HG03095 (cell line): ENCODE measurements around the gene ANAPC15.

Source experiments
- ATAC-seq: cut with Tn5 transposase; IDR thresholded peaks from one replicate; pipeline ENCODE4 v1.9.1; 2021; ENCODE audit warnings: moderate library complexity; ENCODE audit not compliant: unreplicated experiment

ANAPC15 gene

GRCh38 chr11:72088076-72088808 lies 24.3 kb downstream of the ANAPC15 start:
- no peak for ATAC-seq

GRCh38 chr11:72085621-72086351 lies 26.7 kb downstream of the ANAPC15 start:
- ATAC-seq, result no peak

DNA sequence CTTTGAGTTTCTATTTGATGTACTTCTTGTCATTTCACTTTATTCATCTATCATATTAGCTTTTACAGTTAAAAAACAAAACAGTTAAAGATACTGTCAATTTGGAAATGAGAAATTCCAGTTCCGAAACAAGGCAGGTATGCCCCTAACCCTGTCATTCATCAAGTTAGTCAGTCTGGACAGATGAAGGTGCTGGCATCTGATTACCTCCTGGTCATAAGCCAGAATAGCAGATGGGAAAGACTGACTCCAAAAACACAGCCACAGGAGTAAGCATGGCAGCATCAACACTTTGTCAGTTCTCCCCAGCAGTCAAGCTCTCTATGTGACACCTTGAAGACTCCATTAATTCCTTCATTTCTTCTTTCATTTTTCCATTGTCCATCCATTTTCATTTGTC lies 27.5 kb downstream of the ANAPC15 start:
- ATAC-seq, result no peak

DNA sequence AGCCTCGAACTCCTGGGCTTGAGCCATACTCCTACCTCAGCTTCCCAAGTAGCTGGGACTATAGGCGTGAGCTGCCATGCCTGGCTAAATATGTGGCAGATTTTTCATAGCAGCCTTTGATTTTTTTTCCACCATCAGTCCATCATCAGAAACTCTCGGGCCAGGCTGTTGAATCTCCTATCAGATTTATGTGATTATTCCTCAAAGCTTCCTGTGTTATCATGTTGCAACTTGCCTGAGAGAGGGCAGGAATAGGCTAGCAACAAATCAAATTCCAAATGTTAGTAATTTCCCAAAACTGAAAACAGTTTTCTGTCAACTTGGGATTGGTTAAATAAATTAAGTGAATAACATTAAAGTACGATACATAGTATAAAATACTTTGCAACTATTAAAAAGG lies 28.4 kb downstream of the ANAPC15 start:
- ATAC-seq, result no peak

- no peak for ATAC-seq
Observed at GRCh38 chr11:72083414-72083813, 29.1 kb downstream of the ANAPC15 start.

DNA sequence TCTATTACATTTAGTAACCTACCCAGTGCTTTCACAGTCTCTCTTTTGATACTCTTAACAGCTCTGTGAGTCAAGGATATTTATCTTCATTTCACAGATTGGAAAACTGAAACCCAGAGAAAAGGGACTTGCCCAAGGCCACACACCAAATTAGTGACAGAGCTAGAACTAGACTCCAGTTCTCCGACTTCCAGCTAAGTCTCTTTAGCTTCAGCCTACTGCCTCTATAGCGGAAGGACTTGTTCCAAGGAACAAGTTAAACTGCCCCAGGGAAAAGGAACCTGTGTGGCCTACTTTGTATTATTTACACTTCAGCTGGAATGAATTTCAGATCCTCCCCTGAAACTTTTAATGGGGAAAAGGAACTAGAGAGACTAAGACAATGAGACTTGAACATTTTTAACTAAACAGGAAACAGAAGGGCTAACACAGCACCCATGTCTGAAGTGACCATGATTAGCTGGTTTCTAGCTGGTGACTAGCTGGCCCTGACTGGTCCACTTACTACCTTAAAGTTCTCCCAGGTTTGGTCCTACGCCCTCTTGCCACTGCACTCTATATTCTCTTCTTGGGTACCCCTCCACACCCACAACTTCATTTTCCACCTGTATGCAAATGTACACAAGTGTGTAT lies 30.6 kb downstream of the ANAPC15 start:
- ATAC-seq, result no peak

- ATAC-seq, result no peak
Observed at GRCh38 chr11:72081184-72081644, 31.3 kb downstream of the ANAPC15 start.

DNA sequence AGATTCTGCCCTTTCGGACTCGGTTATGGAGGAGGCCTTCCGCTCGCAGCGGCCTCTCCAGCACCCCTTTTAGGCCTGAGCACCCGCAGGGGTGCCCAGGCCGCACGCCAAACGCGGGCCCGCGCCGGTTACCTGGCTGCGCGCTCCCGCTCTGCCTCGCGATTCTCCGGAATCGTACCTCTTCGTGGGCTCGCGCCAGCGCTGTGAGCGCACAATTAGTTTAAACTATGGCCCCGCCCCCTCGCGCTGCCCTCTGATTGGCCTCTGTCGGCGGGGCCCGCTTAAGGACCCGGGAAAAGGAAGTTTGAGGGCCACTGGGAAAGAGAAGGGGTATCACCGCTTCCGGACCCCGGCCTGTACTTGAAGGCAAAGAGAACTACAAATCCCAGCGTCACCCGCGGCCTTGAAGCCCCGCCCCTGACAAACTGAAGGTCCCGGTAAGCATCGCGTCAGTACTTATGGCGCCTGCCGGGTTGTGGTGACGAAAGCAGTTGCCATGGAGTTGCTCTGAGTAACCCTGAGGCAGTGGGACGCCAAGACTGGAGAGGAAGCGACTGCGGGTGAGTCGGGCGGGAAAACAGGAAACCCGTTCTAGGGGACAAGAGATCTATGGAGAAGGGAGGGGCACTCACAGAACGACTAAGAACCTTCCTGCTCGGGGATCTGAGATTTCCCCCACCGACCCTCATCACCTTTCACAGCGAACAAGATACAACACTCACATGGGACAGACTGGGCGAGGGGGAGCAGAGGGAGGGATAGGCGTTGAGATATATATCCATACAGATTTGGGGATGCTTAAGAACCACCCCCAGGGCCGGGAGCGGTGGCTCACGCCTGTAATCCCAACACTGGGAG lies 31.9 kb downstream of the ANAPC15 start, which contains the start of the genes LRRC51 and NUMA1:
TSS of gene LRRC51 (plus strand) at position 525 of the 858 bp plus-strand sequence. CDS start 8,234 bp downstream, outside the sequence.
TSS of gene NUMA1 (minus strand) at position 217 of the 858 bp plus-strand sequence. CDS start 44,599 bp downstream, outside the sequence.
- peak; percentile 92 for ATAC-seq

DNA sequence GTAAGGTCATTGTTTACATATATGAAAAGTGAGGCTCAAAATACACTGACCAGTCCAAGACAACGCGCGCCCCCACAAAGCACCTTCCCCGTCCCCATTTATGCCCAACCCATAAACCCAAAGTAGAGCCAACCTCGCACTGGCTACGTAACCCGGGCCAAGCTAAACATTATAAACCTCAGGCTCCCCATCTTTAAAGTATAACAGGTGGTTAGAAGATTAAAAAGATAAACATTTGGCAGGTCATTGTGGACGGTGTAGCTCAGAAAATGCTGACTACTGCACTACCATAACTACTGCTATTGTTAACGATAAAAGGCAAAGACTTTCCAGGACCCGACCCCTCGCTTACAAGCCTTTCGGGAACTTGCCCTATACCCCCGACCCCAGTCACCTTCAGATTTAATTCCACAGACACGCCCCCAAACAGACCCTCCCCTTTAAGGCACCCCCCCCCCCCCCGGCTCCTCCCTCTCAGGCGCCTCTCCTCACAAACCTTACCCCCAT lies 32.6 kb downstream of the ANAPC15 start:
- ATAC-seq, result no peak

- ATAC-seq, result no peak
Observed at GRCh38 chr11:72078477-72078876, 34.0 kb downstream of the ANAPC15 start.

GRCh38 chr11:72075756-72076155 lies 36.7 kb downstream of the ANAPC15 start:
- ATAC-seq, result no peak

DNA sequence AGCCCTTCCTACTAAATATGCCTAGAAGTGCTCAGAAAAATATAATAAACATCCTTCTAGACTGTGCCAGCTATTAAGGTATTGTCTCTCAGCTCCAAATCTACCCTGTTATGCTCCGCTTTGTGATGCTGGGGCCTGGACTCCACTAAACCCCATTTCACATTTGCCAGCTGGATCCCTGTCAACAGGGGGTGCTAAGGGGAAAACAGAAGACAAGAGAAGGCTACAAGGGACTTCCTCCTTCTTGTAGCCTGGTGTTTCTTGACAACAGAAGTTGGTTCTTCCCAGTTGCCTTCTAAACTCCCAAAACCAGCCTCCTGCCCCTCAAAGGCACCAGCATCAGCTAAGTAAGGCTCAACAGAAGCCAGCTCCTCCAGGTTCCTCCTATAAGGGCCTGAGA lies 37.4 kb downstream of the ANAPC15 start:
- ATAC-seq, result no peak

DNA sequence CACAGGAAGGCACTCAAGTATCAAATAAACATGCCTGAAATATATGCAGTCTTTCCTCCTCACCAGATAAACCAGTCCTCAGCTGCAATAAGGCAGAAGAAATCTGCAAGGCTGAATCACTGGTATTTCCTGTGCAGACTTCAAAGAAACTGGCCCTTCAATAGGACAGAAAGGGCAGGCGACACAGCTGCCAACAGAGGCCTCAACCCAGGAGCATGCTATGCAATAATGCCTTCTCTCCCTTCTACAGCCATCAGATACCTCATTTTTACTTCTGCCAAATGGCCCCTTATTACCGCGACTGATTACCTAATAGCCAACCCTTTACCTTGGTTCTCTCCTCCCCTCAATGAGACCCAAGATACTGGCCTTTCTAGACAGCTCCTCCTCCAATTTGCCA lies 40.1 kb downstream of the ANAPC15 start:
- ATAC-seq, result no peak

DNA sequence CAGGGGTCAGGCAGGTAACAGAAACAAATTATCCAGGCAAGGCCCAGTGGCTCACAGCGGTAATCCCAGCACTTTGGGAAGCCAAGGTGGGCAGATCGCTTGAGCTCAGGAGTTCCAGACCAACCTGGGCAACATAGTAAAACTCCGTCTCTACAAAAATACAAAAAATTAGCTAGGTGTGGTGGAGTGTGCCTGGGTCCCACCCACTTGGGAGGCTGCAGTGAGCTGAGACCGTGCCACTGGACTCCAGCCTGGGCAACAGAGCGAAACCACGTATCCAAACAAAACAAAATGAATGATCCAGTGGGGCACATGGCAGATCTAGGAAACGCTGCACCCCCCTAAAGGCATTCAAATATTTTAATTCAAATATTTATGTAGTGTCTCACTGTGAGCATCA lies 42.0 kb downstream of the ANAPC15 start:
- no peak for ATAC-seq

DNA sequence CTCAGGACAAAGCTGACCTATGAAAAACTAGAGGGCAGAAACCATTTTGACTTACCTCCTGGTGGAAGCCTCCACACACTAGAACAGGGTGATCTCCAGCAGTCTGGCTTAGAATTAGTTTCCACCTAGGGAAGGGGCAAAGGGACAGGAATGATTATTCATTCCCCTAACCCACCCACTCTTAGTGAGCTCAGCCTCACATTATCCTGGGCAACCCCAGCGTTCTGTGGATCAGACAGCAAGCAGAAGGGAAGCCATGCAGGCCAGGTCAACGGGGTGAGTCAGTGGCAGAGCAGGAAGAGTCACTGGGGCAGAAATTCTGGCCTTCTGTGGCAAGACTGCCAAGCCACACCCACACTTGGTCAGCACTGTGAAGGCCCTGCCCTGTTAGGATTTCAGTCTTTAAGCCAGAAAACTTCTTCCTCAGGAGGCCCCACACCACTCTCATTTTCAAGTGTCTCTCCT lies 42.7 kb downstream of the ANAPC15 start:
- ATAC-seq, result peak; percentile 70

DNA sequence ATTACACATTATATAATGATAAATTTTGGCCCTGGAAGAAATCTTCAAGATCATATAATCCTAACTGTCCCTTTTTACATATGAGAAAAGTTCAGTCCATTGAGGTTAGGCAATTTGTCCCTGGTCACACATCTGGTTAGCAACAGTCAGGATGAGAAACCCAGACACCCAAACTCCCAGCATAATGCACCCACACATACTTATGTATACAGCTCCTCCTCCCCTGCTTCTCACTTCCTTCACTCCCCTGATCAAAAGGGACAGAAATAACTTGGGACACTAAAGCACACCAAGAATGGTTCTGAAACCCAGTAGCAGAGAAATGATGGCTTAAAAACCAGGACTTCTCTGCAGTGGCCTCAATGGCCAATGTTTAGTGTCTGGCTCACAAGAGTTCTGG lies 43.3 kb downstream of the ANAPC15 start:
- ATAC-seq, result no peak

DNA sequence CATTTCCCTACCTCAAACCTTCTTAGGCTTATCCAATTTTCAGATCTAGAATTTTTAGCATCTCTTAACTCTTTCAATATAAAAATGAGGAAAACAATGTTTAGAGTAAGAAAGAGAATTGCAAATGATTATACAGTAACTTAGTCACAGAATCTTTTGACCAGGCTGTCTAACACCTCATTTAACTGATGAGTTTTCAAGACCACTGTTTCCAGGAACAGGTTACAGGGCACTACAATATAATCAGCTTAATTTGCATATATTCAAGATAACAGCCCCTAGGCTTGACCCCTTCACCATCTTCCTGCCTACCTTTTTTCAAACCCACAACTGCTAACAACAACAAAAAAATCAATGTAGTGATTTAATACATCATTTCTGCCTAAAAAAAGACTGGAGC lies 44.8 kb downstream of the ANAPC15 start:
- no peak for ATAC-seq

GRCh38 chr11:72067266-72067665 lies 45.2 kb downstream of the ANAPC15 start:
- ATAC-seq, result no peak

DNA sequence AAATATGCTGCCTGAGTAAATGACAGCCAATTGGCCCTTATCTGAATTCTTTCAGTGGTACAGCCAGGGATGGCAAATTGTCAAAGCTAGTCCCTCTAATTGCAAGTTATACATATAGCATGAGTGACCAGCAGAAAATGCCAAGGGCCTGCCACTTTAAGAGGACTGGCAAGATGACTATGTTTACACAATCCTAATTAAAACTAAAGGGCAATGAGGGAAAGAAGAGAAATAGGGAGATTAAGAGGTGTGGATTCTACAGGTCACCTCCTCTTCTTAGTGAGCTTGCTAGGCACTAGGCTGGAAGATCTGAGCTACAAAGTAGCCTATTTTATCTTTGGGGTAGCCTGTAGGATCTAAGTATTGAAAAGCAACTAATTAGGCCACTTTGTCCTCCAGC lies 45.6 kb downstream of the ANAPC15 start:
- ATAC-seq, result no peak

DNA sequence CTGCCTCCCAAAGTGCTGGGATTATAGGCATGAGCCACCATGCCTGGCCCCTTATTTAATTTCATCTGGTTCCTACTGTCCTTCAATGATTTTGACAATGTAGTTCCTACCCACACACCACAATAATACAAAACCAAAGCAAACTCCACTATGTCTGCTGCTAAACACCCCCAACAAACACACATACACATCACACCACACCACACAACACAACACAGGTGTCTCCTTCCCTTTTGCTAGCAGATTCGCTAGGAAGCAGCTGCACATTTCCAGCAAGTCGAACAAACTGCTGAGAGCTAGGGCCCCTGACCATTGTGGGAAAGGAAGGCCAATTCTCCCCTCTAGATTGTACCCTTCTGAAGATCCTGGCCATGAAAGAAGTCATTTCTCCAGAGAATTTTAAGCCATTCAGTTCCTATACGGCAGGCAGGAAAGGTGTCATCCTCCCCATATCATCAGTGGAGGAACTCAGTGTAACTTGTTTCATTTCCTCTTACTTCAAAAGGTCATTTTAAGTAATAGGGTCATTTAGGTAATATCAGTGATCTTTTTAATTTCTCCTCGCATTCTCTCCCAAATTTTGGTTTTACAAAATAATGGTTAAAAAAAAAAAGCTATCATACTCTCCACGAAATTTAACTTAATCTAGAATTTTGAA lies 50.6 kb downstream of the ANAPC15 start:
- ATAC-seq, result no peak
